ENCODE measurements around the gene ACOXL.

ACOXL gene

DNA sequence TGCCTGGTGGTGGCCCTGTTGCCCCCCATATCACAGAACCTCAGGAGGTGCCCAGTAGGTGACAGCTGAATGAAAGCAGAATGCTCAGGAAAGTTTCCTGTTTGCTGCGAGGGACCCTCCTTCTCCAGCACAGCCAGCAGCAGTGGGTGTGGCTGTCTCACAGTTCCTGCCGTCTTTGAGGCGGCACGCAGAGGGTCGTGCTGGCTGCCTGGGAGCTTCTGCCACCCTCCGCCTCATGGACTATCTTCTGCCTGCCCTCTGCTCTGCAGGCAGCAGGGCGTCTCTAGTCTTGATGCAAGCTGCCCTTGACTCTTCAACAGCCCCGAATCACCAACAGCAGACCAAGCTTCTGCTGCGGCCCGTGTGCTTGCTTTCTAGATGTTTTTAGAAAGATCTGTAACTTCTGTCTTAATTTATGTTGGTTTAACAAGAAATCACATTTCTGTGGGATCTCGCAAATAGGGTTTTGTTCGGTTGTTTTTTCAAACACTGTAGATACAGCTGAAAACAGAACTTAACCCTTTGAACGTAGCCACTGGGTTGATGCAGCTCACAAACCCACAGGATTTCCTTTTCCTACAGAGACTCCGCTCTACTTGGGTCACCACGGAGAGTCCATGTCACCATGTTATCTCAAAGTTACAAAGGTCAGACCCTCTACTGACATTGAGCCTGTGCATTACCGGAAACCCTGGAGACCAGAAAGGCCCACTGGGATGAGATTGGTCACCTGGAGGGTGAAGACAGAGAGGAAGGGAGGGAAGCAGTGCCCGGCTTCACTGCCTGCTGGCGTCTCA, 144.9 kb downstream of the ACOXL start:
- DNase-seq, result peak; percentile 33

GRCh38 chr2:110878150-110878549, 145.8 kb downstream of the ACOXL start:
- DNase-seq, result no peak

DNA sequence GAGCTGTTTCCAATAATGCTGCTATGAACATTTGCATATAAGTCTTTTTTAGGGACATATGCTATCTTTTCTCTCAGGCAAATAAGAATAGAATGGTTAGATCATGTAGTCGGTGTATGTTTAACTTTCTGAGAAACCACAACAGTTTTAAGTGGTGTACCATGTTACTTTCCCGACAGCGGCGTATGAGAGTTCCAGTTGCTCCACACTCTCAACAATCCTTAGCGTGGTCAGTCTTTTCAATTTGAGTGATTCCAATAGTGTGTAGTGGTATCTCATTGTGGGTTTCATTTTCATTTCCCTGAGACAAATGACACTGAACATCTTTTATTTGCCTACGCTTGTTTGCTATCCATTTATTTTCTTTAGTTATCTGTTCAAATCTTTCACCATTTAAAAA, 149.5 kb downstream of the ACOXL start:
- no peak for DNase-seq

DNA sequence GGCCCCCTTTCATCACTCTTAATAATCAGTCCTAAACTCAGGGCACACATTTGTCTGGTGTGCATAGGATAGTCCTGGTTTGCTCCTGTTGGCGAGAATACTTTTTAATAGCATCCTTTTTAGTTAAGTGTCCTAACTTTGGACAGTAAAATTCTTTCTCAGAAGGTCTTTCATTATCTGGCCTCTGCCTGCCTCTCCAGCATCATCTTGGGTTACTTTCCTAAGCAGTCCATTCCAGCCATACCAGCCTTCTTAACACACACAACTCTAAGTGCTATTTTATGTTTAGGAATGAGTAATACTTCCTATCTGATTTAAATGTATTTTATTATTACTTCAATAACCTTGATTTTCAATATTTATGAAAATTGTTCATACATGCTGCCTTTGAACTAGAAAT, 151.0 kb downstream of the ACOXL start:
- DNase-seq, result no peak

GRCh38 chr2:110885256-110885655, 152.9 kb downstream of the ACOXL start:
- DNase-seq, result no peak

GRCh38 chr2:110886826-110887573, 154.6 kb downstream of the ACOXL start:
- DNase-seq, result no peak

GRCh38 chr2:110888411-110888810, 156.0 kb downstream of the ACOXL start:
- DNase-seq, result no peak

DNA sequence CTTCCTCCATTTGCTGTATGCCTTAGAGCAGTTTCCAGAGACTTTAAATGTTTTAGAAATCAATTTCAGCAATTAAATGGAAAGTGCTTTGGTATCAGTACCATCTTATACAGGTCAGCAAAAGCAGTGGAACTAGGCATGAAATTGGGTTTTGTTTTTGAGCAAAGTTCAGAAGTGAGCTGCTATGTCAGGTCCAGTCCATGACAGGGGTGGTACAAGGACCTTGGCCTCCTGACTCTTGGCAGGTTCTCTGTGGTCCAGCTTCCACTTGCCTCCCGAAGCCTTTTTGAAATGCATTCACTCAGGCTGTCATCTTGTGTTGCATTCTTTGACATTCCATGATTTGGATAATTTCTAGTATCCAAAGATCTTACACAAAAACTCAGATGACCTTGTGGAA, 159.3 kb downstream of the ACOXL start:
- DNase-seq, result no peak

- DNase-seq, result no peak
Measured at GRCh38 chr2:110896226-110896625, 163.9 kb downstream of the ACOXL start.

DNA sequence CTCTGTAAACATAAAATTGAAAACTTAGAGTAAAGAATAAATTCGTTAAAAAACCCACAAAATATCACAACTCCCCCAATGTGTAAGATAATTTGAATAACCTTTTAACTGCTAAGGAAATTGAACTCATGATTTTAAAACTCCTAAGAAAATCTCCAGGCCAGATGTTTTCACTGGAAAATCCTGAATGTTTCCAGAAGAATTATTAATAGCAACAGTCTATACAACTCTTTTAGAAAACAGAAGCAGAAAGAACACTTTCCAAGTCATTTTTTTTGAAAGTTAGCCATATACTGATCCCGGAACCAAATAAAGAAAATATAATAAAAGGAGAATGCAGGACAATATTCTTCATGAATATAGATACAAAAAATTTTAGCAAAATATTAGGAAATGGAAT, 165.6 kb downstream of the ACOXL start:
- no peak for DNase-seq

DNA sequence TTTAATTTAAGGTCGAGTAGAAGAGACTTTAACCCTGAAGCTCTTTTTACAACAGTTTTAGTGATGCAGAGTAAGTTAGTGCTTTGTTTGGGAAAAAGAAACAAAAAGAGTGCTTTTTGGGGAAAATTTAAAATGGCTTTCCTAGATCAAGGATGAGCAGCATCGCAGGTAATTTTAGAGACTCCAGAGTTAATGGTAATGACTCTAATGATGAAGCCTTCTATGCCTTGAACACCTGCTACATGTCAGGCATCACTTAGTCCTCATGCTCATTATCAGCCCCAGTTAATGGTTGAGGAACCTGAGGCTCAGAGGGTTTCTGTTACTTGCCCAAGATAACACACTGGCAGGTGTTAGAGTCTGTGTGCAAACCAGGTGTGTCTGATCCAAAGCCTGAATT, 167.8 kb downstream of the ACOXL start:
- no peak for DNase-seq

DNA sequence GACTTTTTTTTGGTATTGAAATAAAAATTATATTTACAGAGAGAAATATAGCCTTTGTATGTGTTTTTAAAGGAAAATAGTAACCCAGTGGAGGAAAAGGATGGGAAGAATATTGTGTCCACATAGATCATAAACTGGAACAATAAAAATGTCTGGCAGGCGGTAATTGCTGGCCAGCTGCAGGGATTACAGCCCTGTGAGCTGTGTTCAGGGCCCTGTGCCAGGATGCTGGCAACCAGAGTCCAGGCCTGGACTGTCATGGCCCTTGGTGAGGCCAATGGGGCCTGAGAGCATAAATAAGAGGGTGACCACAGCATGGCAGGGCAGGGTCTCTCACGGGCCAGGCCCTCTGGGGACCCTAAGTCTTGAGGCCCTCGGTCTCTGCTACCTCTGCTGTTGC, 171.2 kb downstream of the ACOXL start:
- DNase-seq, result no peak

DNA sequence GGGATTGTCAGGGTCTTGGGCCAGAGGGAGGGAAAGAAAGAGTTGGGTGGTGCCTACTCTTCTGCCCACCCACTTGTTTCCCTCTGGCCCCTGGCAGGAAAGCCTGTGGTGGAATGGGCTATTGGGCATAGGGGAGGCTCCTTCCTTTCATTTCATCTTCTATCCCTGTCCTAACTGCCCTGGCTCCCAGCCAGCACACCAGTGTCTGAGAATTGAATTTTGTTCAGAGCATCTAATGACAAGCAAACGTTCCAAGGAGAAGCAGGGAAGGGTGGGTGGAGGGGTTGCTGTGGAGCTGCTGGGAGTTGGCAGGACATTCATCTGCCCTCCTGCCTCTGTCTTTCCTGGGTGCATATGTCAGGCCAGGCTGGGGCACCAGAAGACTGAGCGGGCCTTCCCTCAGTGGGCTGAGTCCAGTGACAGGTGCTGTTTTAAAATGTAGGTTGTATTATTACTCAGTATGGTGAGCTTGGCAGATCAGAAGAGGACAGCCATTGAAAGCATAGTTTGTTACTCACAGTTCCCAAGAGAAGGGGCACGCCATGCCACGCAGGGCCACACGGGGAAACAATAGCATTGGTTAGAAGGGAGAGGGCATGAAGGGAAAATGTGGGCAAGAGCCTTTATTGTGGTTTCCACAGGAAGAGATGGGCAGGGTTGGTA, 171.9 kb downstream of the ACOXL start:
- DNase-seq, result no peak

GRCh38 chr2:110904779-110905148, 172.4 kb downstream of the ACOXL start:
- DNase-seq, result no peak

DNA sequence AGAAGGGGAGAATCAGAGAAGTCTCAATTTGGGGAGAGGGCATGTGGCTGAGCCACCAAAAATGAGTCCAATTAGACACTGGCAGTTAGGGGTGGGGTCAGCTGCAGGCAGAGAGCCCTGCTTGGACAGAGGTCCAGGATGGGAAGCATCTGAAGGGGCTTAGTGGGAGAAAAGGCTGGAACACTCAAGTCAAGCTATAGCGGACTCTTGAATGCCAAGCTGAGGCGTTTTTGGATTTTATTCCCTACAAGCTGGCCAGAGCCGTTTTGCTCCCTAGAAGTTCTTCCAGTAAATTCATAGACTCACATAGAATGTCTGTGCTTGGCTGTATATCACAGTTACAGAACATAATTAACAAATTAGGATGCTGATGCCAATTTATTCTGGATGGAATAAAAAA, 172.8 kb downstream of the ACOXL start:
- no peak for DNase-seq

DNA sequence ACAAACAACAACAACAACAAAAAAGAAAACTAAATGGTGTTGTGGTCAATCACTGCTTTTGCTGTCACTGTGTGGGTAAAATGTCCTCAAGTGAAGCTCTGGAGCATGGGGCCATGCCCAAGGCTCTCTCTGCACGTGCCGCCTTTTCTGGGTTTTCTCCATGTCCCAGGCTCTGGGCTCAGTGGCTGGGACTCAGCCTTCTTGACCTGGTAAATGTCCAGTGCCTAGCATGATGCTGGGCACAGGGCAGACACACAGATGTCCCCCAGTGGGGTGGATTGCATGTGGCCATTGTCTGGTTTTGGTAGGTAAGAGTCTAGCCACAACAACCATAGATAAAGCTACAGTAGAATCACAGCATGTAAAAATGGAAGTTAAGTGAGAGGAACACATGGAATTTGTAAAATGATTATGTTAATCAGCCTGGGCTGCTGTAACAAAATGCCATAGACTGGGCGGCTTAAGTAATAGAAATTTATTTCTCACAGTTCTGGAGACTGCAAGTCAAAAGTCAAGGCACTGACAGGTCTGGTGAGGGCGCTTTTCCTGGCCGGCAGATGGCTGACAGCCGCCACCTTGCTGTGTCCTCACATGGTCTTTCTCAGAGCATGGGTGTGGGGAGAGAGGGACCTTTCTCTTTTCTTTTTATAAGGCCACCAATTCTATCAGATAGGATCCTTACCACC, 174.4 kb downstream of the ACOXL start:
- no peak for DNase-seq

GRCh38 chr2:110909501-110909900, 177.1 kb downstream of the ACOXL start:
- no peak for DNase-seq

- DNase-seq, result no peak
Measured at GRCh38 chr2:110910423-110910822, 178.1 kb downstream of the ACOXL start.

DNA sequence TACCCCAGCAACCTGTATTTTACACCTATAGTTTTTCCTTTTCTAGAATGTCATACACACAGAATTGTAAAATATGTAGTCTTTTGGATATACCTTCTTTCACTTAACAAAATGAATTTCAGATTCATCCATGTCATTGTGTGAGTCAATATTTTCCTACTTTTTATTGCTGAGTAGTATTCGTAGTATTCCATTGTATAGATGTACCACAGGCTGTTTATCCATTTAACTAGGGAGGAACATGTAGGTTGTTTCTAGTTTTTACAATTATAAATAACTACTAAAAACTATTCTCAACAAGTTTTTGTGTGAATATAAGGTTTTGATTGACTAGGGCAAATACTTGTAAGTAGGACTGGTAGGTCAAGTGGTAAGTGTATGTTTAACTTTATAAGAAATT, 187.4 kb downstream of the ACOXL start:
- DNase-seq, result no peak

DNA sequence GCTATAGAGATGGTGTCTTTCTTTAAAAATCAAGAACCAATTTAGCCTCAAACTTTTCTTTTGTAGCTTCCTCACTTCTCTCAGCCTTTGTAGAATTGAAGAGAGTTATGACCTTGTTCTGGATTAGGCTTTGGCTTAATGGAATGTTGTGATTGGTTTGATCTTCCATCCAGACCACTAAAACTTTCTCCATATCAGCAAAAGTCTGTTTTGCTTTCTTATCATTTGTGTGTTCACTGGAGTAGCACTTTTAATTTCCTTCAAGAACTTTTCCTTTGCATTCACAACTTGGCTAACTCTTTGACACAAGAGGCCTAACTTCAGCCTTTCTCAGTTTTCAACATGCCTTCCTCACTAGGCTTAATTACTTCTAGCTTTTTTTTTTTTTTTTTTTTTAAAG, 193.1 kb downstream of the ACOXL start:
- no peak for DNase-seq

DNA sequence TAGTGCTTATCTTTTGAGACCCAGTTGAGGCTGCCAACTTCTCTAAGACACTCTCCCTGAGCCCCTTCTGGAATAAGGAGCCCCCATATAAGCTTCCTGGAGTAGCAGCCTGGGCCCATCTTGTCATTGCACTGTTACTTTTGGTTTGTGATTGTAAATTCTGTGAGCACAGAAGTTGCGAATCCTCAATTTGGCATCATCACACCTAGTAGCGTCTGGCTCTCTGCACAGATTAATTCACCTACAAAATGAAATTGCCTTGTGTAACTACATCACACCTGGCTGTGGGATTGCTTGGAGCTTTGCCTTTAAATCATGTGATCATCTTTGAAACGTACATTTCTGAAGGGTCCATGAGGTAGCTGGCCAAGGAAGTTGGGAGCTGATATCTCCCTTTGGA, 195.2 kb downstream of the ACOXL start:
- DNase-seq, result no peak

- no peak for DNase-seq
Measured at GRCh38 chr2:110929528-110929927, 197.2 kb downstream of the ACOXL start.

DNA sequence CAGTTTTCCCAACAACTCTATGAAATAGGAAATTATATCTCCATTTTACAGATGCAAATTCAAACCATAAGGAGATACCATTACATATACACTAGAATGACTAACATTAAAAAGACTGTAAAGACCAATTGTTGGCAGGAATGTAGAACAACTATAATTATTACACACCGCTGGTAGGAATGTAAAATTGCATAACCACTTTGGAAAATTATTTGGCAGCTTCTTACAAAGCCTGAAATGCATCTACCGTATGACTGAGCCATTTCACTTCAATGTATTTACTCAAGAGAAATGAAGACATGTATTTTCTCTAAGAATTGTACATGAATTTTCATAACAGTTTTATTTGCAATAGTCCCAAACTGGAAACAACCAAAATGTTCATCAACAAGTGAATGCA, 199.3 kb downstream of the ACOXL start:
- DNase-seq, result no peak
